GM18907 (cell line): ENCODE data around the gene FAM217B.

Experiments
- ATAC-seq: cut with Tn5 transposase; IDR thresholded peaks from one replicate; pipeline ENCODE4 v1.9.1; 2021; ENCODE audit warnings: mild to moderate bottlenecking, moderate library complexity; ENCODE audit not compliant: unreplicated experiment

Gene FAM217B

GRCh38 chr20:59972037-59972801 lies 32.0 kb downstream of the FAM217B start:
- ATAC-seq, result no peak

GRCh38 chr20:59976156-59976782 lies 36.1 kb downstream of the FAM217B start:
- ATAC-seq, result no peak

GRCh38 chr20:59977086-59977485 lies 36.9 kb downstream of the FAM217B start:
- no peak for ATAC-seq

- no peak for ATAC-seq
Measured at GRCh38 chr20:59983076-59983475, 42.9 kb downstream of the FAM217B start.

GRCh38 chr20:59984541-59984940 lies 44.4 kb downstream of the FAM217B start:
- ATAC-seq, result no peak

- no peak for ATAC-seq
Measured at GRCh38 chr20:59985164-59985563, 45.0 kb downstream of the FAM217B start.

- no peak for ATAC-seq
Measured at GRCh38 chr20:59985864-59986263, 45.7 kb downstream of the FAM217B start.

- no peak for ATAC-seq
Measured at GRCh38 chr20:59987135-59987534, 46.9 kb downstream of the FAM217B start.

GRCh38 chr20:59988141-59988540 lies 48.0 kb downstream of the FAM217B start:
- ATAC-seq, result no peak

GRCh38 chr20:59992526-59993084 lies 52.4 kb downstream of the FAM217B start:
- ATAC-seq, result no peak

- ATAC-seq, result no peak
Measured at GRCh38 chr20:59993736-59994430, 53.7 kb downstream of the FAM217B start.

- no peak for ATAC-seq
Measured at GRCh38 chr20:59994697-59995122, 54.5 kb downstream of the FAM217B start.

GRCh38 chr20:59996108-59996507 lies 55.9 kb downstream of the FAM217B start:
- ATAC-seq, result no peak

GRCh38 chr20:59997896-59998295 lies 57.7 kb downstream of the FAM217B start:
- ATAC-seq, result no peak
